Forelimb muscle (tissue), 1 donor: ENCODE measurements around the gene NKG7. TPM values are rescaled to one million over a fixed set of nuclear protein-coding genes. Genes with fewer than 3 reads are reported as not detected.

Source experiments
- DNase-seq: peaks from one replicate; pipeline ENCODE4 v3.0.0-alpha.2; 2013; ENCODE audit warnings: low read depth
- polyA plus RNA-seq: library from polyadenylated mRNA; unstranded; fragments of 120-200 nt; gene quantifications from one replicate; pipeline ENCODE4 v1.2.1, GENCODE V29; 2013; ENCODE audit not compliant: insufficient read length

NKG7 gene
- polyA plus RNA-seq, 1 donor: 3.0 TPM

GRCh38 chr19:51338563-51339312 is 33.7 kb downstream of the NKG7 start:
- DNase-seq: no peak

- no peak for DNase-seq
These were observed 34.4 kb downstream of the NKG7 start for GRCh38 chr19:51337861-51338562.

- no peak for DNase-seq
These were observed 35.2 kb downstream of the NKG7 start for GRCh38 chr19:51337141-51337860.

- DNase-seq: no peak
These were observed 38.5 kb downstream of the NKG7 start for GRCh38 chr19:51333836-51334460.

- DNase-seq: no peak
These were observed 40.7 kb downstream of the NKG7 start for GRCh38 chr19:51331716-51332115.

GRCh38 chr19:51331193-51331592 is 41.3 kb downstream of the NKG7 start:
- no peak for DNase-seq

GRCh38 chr19:51330366-51330765 is 42.1 kb downstream of the NKG7 start:
- no peak for DNase-seq

- DNase-seq: no peak
These were observed 43.0 kb downstream of the NKG7 start for GRCh38 chr19:51329411-51329810.

GRCh38 chr19:51327066-51328001 is 45.1 kb downstream of the NKG7 start:
- DNase-seq: no peak

- DNase-seq: no peak
These were observed 46.0 kb downstream of the NKG7 start for GRCh38 chr19:51326216-51327065.

- DNase-seq: no peak
These were observed 47.1 kb downstream of the NKG7 start for GRCh38 chr19:51325161-51325976.

- no peak for DNase-seq
These were observed 48.3 kb downstream of the NKG7 start for GRCh38 chr19:51324167-51324481.

- no peak for DNase-seq
These were observed 48.8 kb downstream of the NKG7 start for GRCh38 chr19:51323481-51324166.

- DNase-seq: no peak
These were observed 50.7 kb downstream of the NKG7 start for GRCh38 chr19:51321799-51322198.
